Liver (tissue), 9 donors: ENCODE results near the gene KIF18B. TPM values are rescaled to one million over a fixed set of nuclear protein-coding genes. Genes with fewer than 3 reads are reported as not detected.

ENCODE experiments used
- DNase-seq: peaks from one replicate; pipeline ENCODE4 v3.0.0-alpha.2; 2017; ENCODE audit warnings: low spot score
- H3K27ac ChIP-seq, 2 donors: one replicate each; pipeline ENCODE4 v1.7.0; 2013; ENCODE audit warnings: inconsistent platforms in 2 of 2, low read length in 2 of 2, control low read depth in 1 of 2, low read depth in 1 of 2, mild to moderate bottlenecking in 1 of 2
- H3K27me3 ChIP-seq, 4 donors: one replicate each; pipeline versions ENCODE4 v1.6.1 to v1.7.0; 2013; ENCODE audit warnings: low read length in 3 of 4, inconsistent platforms in 1 of 4, mild to moderate bottlenecking in 1 of 4, moderate library complexity in 1 of 4; ENCODE audit not compliant: control insufficient read depth in 4 of 4, insufficient read depth in 4 of 4
- H3K36me3 ChIP-seq, 4 donors: one replicate each; pipeline versions ENCODE4 v1.6.1 to v1.7.0; 2013; ENCODE audit warnings: low read length in 3 of 4, mild to moderate bottlenecking in 3 of 4, low read depth in 1 of 4, moderate library complexity in 1 of 4; ENCODE audit not compliant: control insufficient read depth in 4 of 4, insufficient read depth in 3 of 4
- H3K4me1 ChIP-seq, 4 donors: one replicate each; pipeline versions ENCODE4 v1.6.1 to v1.7.0; 2013; ENCODE audit warnings: low read length in 3 of 4, mild to moderate bottlenecking in 3 of 4, moderate library complexity in 1 of 4; ENCODE audit not compliant: control insufficient read depth in 4 of 4, insufficient read depth in 4 of 4
- H3K4me3 ChIP-seq, 3 donors: one replicate each; pipeline versions ENCODE4 v1.6.1 to v1.7.0; 2013; ENCODE audit warnings: low read length in 3 of 3, control low read depth in 1 of 3, low read depth in 1 of 3, mild to moderate bottlenecking in 1 of 3
- H3K9ac ChIP-seq, 2 donors: one replicate each; pipeline ENCODE4 v1.7.0; 2013; ENCODE audit warnings: low read length in 2 of 2, mild to moderate bottlenecking in 2 of 2, moderate library complexity in 2 of 2, control low read depth in 1 of 2, low read depth in 1 of 2
- H3K9me3 ChIP-seq, 4 donors: one replicate each; pipeline versions ENCODE4 v1.6.1 to v1.7.0; 2013; ENCODE audit warnings: low read length in 3 of 4; ENCODE audit not compliant: control insufficient read depth in 4 of 4
- EGR1 ChIP-seq, 2 donors: IDR thresholded peaks; 2 replicates each; pipeline ENCODE4 v1.6.1; 2016 to 2018; ENCODE audit warnings: antibody characterized with exemption in 2 of 2, low read depth in 2 of 2
- FOXA2 ChIP-seq: IDR thresholded peaks from 2 replicates; pipeline ENCODE4 v1.6.1; 2016; ENCODE audit warnings: antibody characterized with exemption
- GABPA ChIP-seq, 2 donors: IDR thresholded peaks in 1 of 2; conservative IDR thresholded peaks in 1 of 2; 2 replicates each; pipeline ENCODE4 v1.6.1; 2016; ENCODE audit warnings: antibody characterized with exemption in 2 of 2, mild to moderate bottlenecking in 1 of 2, moderate library complexity in 1 of 2
- HNF4A ChIP-seq, 2 donors: conservative IDR thresholded peaks; 2 replicates each; pipeline ENCODE4 v1.6.1; 2016; ENCODE audit warnings: antibody characterized with exemption in 2 of 2, mild to moderate bottlenecking in 2 of 2
- HNF4G ChIP-seq: IDR thresholded peaks from 2 replicates; pipeline ENCODE4 v1.6.1; 2016; ENCODE audit warnings: antibody characterized with exemption
- JUND ChIP-seq, 2 donors: IDR thresholded peaks; 2 replicates each; pipeline ENCODE4 v1.6.1; 2016; ENCODE audit warnings: antibody characterized with exemption in 2 of 2
- NR2F2 ChIP-seq: IDR thresholded peaks from 2 replicates; pipeline ENCODE4 v1.6.1; 2016; ENCODE audit warnings: antibody characterized with exemption
- RAD21 ChIP-seq, 2 donors: IDR thresholded peaks; 2 replicates each; pipeline ENCODE4 v1.6.1; 2016; ENCODE audit warnings: antibody characterized with exemption in 2 of 2, mild to moderate bottlenecking in 2 of 2
- RXRA ChIP-seq, 2 donors: IDR thresholded peaks; 2 replicates each; pipeline ENCODE4 v1.6.1; 2017 to 2018; ENCODE audit warnings: antibody characterized with exemption in 2 of 2, mild to moderate bottlenecking in 1 of 2
- SP1 ChIP-seq: IDR thresholded peaks from 2 replicates; pipeline ENCODE4 v1.6.1; 2018; ENCODE audit warnings: antibody characterized with exemption, mild to moderate bottlenecking
- TAF1 ChIP-seq: conservative IDR thresholded peaks from 2 replicates; pipeline ENCODE4 v1.6.1; 2016; ENCODE audit warnings: antibody characterized with exemption, mild to moderate bottlenecking
- YY1 ChIP-seq: IDR thresholded peaks from 2 replicates; pipeline ENCODE4 v1.6.1; 2016; ENCODE audit warnings: antibody characterized with exemption, mild to moderate bottlenecking
- WGBS: extraction: QIAGEN DNeasy Blood & Tissue Kit; methylation state at CpG from one replicate; pipeline ENCODE4 v1.1.7; 2013; 5-methylcytosine and 5-hydroxymethylcytosine counted together
- polyA plus RNA-seq, 2 donors: library from polyadenylated mRNA; stranded (reverse) in 1 of 2; unstranded in 1 of 2; fragments of 200-250 nt in 1 of 2; fragments of >200 nt in 1 of 2; fragmentation: Nextera tagmentation in 1 of 2; extraction: Ambion mirVana in 1 of 2; gene quantifications; one replicate each; pipeline versions ENCODE4 v1.2.1 to v1.2.3, GENCODE V29; 2013 to 2015
- total RNA-seq, 2 donors: library from RNA; depleted of rRNA; stranded (reverse); fragments of >200 nt; gene quantifications; one replicate each; pipeline ENCODE4 v1.2.3, GENCODE V29; 2014
- TF ChIP-seq, protein P1 (sequence below): IDR thresholded peaks from 2 replicates; pipeline ENCODE4 v1.6.1; 2016; ENCODE audit warnings: antibody characterized with exemption
- TF ChIP-seq, protein P2 (sequence below): IDR thresholded peaks from 2 replicates; pipeline ENCODE4 v1.6.1; 2016; ENCODE audit warnings: antibody characterized with exemption
- TF ChIP-seq, protein P3 (sequence below): IDR thresholded peaks from 2 replicates; pipeline ENCODE4 v1.6.1; 2016; ENCODE audit warnings: antibody characterized with exemption, mild to moderate bottlenecking
- donor health status: healthy.
- donor health status: healthy.
- donor health status: healthy.
- donor health status: healthy.
- donor health status: healthy.

The KIF18B gene
- total and polyA plus RNA-seq, 4 donors, result under 0.01 to 11.9 (median 0.48) TPM

DNA sequence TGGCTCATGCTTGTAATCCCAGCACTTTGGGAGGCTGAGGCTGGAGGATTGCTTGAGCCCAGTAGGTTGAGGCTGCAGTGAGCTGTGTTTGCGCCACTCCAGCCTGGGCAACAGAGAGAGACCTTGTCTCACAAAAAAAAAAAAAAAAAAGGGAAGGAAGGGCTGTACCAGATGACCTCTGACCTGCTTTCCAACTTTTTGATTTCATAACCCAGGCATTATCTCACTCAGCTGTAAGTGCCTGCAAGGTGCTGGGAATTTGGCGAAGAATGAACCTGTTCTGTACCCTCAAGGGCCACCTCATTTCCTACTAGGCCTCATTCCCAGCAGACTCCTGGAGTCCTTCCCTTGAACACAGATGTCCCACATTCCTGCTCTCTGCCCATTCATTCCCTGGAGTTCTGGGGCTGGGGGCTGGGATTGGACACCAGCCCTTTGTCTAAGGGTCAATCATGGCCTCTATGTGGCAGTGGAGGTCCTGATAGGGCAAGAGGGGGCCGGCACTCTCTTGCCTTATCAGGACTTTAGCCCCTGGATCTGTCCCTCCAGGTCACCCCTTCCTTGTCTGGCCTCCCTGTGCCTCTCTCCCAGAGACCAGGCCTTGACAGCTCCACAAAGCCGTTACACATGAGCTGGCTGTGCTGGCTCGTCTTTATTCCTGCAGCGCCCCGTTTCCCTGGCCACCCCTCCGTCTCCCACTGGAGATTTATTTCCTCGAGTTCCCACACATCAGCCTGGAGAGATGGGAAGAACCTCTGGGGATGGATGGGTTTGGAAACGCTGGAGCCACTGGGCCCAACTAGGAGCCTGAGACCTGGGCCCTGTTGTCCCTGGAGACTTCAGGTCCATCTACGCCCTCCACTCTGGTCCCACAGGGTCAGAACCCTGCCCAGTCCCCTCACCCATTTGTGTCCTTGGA lies 31.5 kb downstream of the KIF18B start:
- Histone ChIP-seq H3K4me3 (no peak overlapping the region), H3K4me1 (peaks cover 0 to 15% (median 9%) of the 10 kb centered on the region in 4 donors), H3K27me3 (no peaks in the 10 kb centered on the region), H3K27ac (no peak overlapping the region), H3K36me3 (no peaks in the 10 kb centered on the region), H3K9ac (no peak overlapping the region), H3K9me3 (no peaks in the 10 kb centered on the region)
- no peak for DNase-seq
- TF ChIP-seq GABPA (IDR thresholded peaks at IDR 0.05 in 1 of 2, conservative IDR thresholded peaks at IDR 0.05 in 1 of 2), result no peak
- peak; percentile 34 for TF ChIP-seq NR2F2
- TF ChIP-seq HNF4G, result no peak
- no peak for TF ChIP-seq FOXA2
- no peak for TF ChIP-seq RXRA (IDR thresholded peaks at IDR 0.05)
- WGBS, result 88% methylated on average over 11 of the region's 11 CpGs

DNA sequence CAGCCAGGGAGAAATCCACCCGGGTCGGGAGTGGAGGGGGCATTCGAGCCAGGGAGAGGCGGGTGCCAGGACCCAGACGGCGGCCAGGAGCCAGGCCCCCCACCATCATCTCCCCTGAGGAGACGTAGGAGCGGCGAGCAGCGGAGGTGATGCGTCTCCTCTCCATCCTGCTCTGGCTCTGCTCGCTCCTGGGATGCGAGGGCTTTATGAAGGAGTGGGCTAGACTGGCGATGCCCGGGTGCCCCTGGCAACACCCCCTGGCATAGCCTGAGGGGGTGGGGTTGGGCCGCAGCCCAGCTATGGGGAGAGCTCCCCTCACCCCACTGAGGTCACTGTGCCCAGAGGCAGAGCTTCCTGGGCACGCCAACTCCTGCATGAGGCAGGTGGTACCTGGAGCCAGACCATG lies 32.2 kb downstream of the KIF18B start, which contains the start of gene GFAP:
TSS of gene GFAP (minus strand) at position 180 of the 406 bp plus-strand sequence. CDS start at position 166, 14 bp downstream.
- TF ChIP-seq HNF4G (no peak), FOXA2 (no peak), RAD21 (IDR thresholded peaks at IDR 0.05) (no peak), YY1 (no peak), TAF1 (no peak), JUND (IDR thresholded peaks at IDR 0.05) (no peak), SP1 (no peak), GABPA (IDR thresholded peaks at IDR 0.05 in 1 of 2, conservative IDR thresholded peaks at IDR 0.05 in 1 of 2) (no peak), EGR1 (IDR thresholded peaks at IDR 0.05; ENCODE audit: low read depth in 2 of 2) (no peak), HNF4A (conservative IDR thresholded peaks at IDR 0.05) (no peak), RXRA (IDR thresholded peaks at IDR 0.05) (no peak)
- TF ChIP-seq, protein P1, sequence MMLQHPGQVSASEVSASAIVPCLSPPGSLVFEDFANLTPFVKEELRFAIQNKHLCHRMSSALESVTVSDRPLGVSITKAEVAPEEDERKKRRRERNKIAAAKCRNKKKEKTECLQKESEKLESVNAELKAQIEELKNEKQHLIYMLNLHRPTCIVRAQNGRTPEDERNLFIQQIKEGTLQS, result no peak
- TF ChIP-seq, protein P2, sequence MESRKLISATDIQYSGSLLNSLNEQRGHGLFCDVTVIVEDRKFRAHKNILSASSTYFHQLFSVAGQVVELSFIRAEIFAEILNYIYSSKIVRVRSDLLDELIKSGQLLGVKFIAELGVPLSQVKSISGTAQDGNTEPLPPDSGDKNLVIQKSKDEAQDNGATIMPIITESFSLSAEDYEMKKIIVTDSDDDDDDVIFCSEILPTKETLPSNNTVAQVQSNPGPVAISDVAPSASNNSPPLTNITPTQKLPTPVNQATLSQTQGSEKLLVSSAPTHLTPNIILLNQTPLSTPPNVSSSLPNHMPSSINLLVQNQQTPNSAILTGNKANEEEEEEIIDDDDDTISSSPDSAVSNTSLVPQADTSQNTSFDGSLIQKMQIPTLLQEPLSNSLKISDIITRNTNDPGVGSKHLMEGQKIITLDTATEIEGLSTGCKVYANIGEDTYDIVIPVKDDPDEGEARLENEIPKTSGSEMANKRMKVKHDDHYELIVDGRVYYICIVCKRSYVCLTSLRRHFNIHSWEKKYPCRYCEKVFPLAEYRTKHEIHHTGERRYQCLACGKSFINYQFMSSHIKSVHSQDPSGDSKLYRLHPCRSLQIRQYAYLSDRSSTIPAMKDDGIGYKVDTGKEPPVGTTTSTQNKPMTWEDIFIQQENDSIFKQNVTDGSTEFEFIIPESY, result no peak
- TF ChIP-seq, protein P3, sequence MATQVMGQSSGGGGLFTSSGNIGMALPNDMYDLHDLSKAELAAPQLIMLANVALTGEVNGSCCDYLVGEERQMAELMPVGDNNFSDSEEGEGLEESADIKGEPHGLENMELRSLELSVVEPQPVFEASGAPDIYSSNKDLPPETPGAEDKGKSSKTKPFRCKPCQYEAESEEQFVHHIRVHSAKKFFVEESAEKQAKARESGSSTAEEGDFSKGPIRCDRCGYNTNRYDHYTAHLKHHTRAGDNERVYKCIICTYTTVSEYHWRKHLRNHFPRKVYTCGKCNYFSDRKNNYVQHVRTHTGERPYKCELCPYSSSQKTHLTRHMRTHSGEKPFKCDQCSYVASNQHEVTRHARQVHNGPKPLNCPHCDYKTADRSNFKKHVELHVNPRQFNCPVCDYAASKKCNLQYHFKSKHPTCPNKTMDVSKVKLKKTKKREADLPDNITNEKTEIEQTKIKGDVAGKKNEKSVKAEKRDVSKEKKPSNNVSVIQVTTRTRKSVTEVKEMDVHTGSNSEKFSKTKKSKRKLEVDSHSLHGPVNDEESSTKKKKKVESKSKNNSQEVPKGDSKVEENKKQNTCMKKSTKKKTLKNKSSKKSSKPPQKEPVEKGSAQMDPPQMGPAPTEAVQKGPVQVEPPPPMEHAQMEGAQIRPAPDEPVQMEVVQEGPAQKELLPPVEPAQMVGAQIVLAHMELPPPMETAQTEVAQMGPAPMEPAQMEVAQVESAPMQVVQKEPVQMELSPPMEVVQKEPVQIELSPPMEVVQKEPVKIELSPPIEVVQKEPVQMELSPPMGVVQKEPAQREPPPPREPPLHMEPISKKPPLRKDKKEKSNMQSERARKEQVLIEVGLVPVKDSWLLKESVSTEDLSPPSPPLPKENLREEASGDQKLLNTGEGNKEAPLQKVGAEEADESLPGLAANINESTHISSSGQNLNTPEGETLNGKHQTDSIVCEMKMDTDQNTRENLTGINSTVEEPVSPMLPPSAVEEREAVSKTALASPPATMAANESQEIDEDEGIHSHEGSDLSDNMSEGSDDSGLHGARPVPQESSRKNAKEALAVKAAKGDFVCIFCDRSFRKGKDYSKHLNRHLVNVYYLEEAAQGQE, result no peak
- no peak within 1 kb of the TSS for H3K27ac ChIP-seq
- no peak within 1 kb of the TSS for H3K9ac ChIP-seq
- H3K36me3 ChIP-seq, result no peaks in the 10 kb centered on the region
- no peak for DNase-seq
- H3K4me1 ChIP-seq, result peaks cover 0 to 19% (median 10%) of the 10 kb centered on the region in 4 donors
- H3K4me3 ChIP-seq, result no peak within 1 kb of the TSS
- no peaks in the 10 kb centered on the region for H3K9me3 ChIP-seq
- WGBS, result 92% methylated on average over 17 of the region's 17 CpGs
- H3K27me3 ChIP-seq, result no peaks in the 10 kb centered on the region
